Ovary (tissue), 3 donors: ENCODE results near the gene NDUFS7.

Experiments
- CTCF ChIP-seq, 3 donors: fragments of 450-650 bp in 2 of 3; fragments of 200-600 bp in 1 of 3; IDR thresholded peaks; one replicate each; pipeline versions ENCODE4 v1.5.1 to v1.8.0; 2016 to 2022; ENCODE audit warnings: antibody characterized with exemption in 3 of 3, mild to moderate bottlenecking in 1 of 3
- EP300 ChIP-seq: sonication (generic); formaldehyde crosslinking; IDR thresholded peaks from one replicate; pipeline ENCODE4 v1.6.1; 2017; ENCODE audit warnings: antibody characterized with exemption
- POLR2A ChIP-seq: fragments of 450-650 bp; IDR thresholded peaks from one replicate; pipeline ENCODE4 v1.6.1; 2017; ENCODE audit warnings: antibody characterized with exemption, mild to moderate bottlenecking, moderate library complexity
- donor health status: DM: no; HTN: no; CAD: no.

DNA sequence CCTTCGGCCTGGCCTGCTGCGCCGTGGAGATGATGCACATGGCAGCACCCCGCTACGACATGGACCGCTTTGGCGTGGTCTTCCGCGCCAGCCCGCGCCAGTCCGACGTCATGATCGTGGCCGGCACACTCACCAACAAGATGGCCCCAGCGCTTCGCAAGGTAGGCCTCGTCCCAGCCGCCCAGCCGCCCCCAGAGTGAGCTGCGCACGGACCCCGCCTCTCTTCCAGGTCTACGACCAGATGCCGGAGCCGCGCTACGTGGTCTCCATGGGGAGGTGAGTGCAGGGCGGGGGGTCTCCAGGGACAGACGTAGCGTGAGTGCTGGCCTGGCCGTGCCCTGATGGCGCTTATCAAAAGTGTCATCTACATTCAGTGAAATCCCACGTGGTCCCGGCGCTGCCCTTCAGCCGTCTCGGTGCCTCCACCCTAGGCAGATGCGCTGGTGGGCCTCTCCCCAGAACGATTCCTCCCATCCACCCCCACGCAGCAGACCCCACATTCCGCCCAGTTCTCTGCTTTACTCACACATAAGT, 7.2 kb downstream of the NDUFS7 start:
- TF ChIP-seq CTCF (IDR thresholded peaks at IDR 0.05): no peak
- no peak for TF ChIP-seq POLR2A
- TF ChIP-seq EP300: no peak
